Activated CD8-positive, alpha-beta memory T cell treated with anti-CD3 and anti-CD28 coated beads, Interleukin-2, amount 50 U/mL, for 48 hours (primary cell): ENCODE results near the gene GAS6.

Experiments
- DNase-seq: peaks from one replicate; pipeline ENCODE4 v3.0.0-alpha.2; 2020

GAS6 gene

DNA sequence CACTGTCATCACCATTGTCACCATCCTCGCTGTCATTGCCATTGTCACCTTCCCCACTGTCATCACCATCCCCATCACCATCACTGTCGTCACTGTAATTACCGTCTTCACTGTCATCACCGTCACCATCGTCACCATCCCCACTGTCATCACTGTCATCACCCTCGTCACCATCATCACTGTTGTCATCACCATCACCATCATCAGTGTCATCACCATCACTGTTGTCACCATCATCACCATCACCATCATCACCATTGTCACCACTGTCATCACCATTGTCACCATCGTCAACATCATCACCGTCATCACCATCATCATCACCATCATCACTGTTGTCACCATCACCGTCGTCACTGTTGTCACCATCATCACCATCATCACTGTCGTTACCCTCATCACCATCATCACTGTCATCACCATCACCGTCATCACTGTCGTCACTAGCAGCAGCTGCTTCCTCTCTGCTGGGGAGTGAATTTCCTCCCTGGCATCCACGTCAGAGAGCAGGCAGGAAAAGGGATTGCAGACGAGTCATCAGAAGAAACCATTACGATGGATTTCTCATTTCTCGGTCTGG is 77.5 kb downstream of the GAS6 start:
- no peak for DNase-seq

DNA sequence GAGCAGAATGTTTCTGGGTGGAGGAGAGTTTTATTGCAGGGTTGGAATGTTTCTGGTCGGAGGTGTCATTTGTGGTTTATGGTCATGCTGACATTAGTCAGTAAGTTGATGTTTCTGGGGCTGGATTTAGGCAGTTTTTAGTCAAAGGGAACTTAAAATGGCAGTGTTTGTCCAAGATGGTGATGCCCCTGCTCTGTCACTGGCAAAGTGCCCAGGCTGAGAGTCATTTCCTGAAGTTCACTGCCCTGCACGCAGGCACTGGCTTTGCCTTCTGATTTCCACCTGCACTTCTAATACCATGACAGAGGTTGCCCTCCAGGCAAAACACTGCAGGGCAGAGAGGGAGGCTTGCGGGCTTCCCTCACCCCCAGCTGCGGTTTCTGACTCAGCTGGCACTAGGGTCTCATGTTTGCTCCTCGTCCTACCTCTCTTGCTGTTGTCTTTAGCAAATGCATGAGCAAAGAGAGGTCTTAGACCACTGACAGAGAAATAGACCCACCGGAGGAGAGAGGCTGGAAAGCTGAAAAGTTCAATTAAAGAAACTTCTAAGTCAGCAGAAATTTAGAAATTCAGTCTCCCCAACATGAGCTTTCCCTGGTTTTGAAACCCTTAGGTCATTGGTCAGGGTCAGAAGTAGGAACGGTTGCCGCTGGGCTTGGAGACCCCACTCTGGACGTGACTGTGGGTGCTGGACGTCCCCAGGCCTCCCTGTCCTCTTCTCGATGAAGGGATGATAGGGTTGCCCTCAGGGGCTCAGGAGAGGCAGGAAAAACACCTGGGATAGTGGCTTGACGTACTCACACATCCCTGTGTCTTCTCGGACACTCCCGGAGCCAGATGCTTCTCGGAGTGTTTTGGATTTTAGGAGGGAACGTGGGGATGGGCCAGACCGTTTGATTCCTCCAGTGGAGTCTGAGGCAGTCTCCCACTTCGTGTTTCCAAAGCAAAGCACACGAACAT is 78.5 kb downstream of the GAS6 start:
- no peak for DNase-seq

DNA sequence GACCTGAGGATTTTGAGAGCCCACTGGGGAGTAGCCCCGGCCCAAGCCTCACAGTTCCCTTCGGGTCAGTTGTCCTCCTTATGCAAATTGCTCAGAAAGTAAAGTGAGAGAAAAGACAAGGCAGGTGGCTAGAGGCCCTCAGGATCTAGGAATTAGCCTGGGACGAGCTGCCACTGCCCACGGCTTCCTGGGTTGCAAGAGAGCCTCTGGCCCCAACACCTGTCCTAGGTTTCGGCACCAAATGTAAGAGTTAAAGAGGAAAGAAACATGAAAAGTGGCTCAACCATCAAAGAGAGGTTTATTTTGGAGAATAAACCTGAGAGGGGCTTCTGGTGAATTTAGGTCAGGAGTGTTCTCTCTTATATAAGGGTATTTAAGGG is 79.2 kb downstream of the GAS6 start:
- DNase-seq, result no peak

DNA sequence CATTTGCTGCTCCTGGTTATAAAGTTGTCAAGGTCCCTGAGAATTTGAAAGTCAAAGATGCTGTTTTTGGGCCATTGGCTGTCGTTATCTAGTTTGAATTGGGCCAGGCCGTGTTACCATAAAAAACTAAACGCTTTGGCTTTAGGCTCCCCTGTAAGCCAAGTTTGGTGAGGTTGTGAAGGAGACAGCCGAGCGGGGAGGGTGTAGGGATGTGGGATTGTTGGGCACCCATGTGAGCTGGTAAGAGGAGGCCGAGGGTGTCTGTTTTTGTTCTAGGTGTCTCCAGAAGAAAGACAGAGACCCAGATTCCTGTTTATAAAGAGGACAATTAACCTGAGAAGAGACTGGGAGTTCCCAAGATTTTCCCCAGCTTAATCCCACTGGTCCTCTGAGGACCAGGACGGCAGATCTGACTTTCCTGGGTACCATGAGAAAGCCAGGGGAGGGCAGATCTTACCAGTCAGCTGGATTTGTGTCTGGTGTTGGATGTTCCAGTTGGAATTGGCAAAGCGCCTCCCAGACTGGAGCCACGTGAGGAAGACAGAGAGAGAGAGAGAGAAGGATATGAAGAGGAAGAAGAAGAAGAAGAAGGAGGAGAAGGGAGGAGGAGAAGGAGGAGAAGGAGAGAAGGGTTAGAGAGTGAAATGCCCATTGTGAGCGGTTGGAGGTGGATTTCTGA is 79.8 kb downstream of the GAS6 start:
- no peak for DNase-seq

DNA sequence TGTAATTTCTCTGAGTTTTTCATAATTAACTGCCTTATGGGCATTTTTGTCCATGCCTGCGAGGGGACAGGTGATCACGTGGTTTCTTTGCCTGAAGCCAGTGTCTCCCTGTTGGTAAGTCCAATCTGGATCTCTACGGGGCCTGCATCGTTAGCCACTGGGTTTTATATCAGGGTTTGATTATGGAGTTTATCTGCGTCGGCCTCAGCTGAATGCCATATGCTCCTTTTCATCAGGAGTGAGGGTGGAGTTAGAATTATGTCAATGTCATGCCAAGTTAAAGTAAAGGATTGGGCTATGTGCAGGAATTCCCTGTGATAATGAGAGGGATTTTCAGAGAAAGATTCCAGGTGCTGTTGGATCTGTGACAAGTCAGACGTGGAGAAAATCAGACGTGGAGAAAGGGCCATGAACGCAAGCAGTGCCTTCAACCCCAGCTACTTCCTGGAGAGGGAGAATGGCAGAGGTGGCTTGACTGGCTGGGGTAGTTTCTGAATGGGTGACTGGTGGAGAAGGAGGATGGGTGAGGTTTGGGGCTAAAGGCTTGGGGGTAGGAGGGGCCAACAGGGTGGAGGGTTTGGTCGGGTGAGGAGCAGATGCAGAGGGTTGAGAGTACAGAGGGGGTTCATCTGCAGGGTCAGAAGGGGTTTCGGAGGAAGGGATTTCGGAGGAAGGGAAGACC is 80.5 kb downstream of the GAS6 start:
- no peak for DNase-seq

DNA sequence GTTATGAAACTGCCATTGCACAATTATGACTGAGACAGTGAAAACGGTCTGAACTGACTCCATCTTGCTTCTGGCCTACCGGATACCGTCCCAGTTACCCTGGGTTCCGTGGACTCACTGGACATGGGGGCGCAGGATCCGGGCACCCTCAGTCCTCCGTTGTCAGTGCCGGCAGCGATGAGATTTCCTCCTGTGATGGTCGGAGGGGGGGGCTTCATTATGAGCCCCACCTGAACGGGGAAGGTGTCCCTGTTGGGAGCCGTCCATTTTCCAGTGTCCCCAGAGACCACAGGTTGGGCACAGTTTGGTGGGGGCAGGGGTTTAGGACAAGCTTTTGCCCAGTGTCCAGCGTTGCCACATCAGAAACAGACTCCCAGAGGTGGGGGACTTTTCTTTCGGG is 81.4 kb downstream of the GAS6 start:
- DNase-seq, result no peak

DNA sequence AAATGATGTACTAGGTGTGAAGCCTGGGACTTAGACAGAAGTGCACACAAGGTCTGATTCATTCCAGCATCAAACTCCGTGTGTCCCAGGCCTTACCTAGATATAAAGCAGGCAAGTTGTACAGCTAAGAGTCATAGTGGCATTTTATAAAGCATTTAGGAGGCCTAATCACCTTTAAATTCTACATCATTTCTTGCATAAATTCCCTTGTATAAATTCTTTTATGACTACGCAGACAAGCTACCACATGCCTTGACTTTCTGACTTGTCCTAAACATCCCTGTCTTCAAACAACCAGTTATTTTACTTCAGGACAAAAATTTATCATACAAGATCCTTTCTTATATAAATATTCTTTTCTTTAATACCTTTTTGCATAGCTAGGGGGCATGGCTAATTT is 82.3 kb downstream of the GAS6 start:
- no peak for DNase-seq

DNA sequence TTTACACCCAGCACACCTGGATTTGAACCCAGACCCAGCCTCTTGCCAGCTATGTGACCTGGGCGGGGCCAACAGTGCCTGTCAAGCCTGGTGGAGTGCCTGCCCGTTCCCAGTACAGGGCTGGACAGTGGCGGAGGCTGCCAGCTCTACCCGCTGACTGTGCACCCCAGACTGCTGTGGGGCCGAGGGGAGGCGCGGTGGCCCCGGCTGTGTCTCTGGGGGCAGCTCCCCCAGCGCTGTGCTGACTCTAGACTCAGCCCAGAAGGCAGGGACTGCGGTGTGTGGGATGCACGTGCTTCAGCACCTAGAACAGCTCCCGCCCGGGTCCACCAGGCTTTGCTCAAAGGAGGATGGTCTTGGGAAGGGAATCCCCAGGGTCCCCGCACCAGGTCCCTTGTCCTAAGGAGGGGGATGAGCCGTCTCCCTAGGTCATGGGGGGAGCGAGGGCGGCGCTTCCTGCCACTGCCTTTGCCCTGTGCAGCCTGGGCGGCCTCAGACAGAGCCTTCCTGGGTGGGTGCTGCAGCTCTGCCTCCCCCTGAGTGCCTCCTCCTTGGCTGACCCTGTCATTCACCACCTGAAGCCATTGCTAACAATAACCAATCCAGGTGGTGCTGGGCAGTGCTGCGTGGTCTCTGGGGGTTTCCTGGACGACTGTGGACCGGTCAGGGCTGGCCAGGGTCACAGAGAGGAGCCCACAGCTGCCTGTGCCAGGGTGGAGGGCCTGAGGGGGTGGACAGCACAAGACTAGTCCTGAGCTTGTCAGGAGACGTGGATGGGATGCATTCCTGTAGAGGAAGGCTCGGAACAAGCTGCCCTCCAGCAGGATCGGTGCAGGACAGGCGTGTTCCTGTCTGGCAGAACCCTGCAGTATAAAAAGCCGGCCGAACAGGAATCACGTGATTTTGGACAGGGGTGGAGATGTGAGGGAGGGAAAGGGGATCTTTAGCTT is 86.3 kb downstream of the GAS6 start:
- no peak for DNase-seq

DNA sequence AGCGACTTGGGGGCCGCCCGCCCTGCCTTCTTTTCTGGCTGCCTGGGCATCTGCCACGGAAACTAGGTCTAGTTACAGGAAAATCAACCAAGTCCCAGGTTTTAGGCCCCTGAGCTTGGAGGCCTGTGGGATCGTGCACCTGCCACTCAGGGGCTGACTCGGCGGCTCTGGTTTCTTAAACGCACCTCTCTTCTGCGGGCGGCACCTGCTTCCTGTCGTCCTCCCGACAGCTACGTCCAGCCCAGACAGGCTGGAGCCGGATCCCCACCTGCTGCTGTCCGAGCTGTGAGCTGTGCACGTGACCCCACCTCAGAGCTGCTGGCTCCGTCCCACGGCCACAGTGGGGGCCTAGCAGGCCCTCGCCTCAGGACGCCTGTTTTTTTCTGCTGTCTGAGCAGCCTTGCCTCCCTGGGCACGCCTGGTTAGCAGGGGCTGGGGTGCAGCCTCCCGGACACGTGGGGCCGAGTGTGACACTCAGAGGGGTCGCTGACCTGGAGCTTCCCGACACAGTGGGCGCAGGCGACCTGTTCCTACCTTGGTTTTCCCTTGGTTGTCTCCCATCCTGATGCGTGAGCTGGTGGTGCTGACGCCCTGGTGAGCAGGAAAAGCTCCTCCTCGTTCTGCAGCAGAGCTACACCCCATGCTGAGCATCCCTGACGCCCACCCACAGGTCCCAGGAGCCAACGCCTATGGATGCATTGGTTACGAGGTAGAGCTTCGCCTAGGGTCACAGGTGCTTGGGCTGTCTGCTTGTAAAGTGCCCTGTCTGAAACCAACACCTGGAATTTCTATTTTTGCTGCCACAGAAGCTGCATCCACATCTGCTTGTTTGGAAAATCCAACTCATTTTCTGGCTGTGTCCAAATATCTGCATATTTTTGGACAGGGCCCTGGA is 87.4 kb downstream of the GAS6 start:
- no peak for DNase-seq

DNA sequence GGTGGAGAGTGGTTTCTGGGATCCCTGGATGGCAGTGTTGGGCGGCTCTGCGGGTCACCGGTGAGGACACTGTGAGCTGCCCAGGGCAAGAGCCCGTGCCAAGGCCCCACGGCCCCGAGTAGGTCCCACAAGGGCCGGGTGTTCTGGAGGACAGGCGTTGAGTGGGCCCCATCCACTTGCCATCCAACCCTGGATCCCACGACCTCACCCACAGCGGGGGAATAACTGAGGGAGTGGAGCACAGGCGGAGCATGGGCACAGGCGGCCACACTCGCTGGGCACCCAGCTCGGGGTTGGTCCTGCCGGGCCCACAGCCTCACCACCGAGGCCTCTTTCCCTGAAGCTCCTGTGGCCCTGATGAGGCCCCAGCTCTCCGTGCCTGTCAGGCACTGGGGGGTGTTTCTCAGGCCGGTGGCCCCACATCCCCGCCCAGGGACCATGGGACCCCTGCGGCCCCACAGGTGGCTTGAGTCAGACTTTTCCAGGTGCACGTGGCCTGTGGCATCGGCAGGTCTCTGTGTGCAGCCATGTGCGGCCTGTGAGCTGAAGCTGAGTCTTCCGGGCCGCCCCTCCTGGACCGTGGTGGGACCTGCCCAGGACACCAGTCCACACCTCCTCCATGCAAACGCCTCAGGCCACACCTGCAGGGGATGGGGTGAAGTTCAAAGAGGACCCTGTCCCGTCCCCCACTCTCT is 88.3 kb downstream of the GAS6 start:
- DNase-seq, result no peak

DNA sequence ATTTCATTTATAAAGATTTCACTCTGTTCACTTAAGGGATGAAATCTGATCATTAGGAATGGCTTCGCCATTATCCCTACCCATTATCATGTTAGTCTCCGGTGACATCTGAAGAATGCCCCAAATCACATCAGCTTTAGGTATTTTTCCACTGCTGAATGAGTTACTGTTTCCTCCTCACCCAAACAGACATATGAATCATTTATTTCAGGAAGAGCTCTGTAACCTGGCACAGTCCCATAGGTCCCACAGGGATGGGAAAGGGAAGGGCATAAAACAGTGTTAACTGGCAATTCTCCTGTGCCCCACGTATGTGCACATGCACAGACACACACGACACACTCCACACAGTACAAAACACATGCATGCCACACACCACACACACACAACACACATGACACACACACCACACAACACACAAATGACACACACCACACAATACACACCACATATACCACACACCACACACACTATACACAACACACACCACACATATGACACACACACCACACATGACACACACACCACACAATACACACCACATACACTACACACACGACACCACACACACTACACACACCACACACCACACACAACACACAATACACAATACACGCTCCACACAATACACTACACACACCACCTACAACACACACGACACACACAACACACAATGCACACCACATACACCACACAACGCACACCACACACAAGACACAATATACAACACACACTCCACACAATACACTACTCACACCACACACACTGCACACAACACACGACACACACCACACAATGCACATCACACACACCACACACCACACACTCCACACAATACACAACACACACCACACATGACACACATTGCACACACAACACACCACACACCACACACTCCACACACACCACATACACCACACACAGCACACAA is 89.4 kb downstream of the GAS6 start:
- DNase-seq, result no peak

DNA sequence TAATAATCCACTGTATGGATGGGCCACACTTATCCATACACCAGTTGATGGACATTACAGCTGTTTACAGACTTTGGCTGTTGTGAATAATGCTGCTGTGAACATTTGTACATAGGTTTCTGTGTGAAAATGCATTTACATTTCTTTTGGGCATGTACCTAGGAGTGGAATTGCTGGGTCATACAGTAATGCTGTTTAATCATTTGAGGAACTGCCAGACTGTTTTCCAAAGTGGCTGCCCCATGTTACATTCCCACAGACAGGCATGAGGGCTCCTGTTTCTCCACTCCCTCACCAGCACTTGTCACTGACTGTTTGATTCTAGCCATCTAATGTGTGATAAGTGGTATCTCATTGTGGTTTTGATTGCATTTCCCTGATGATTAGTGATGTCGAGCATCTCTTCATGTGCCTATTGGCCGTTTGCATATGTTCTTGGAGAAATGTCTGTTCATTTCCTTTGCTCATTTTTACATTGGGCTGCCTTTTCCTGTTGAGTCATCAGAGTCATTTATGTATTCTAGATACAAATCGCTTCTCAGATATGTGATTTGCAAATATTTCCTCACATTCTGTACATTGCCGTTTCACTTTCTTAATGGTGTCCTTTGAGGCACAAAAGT is 92.1 kb downstream of the GAS6 start:
- DNase-seq, result no peak

DNA sequence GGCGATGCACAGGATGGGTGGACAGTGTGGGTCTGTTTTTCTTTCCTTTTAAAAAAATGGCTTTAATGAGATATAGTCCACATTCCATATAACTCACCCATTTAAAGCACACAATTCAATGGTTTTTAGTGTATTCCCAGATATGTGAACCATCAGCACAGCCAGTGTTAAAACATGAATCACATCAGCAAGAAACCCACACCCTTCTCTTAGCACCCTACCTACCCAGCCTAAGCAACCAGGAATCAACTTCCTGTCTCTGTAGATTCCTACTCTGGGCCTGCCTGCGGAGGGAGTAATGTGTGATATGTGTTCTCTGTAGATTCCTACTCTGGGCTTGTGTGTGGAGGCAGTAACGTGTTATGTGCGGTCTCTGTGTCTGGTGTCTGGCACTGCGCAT is 92.9 kb downstream of the GAS6 start:
- no peak for DNase-seq
